Mesenchymal stem cell (in vitro differentiated cells and primary cell): ENCODE data around the gene BRD2. TPM values are rescaled to one million over a fixed set of nuclear protein-coding genes. Genes with fewer than 3 reads are reported as not detected.
A peak's percentile ranks its signal among the peaks of the same experiment; 100 is the strongest.

Experiments used
- DNase-seq: peaks from one replicate; pipeline ENCODE4 v3.0.0-alpha.2; 2013
- H2AFZ ChIP-seq: one replicate; pipeline ENCODE4 v1.6.1; 2013; ENCODE audit warnings: low read depth, mild to moderate bottlenecking, control low read depth, inconsistent platforms, low read length, moderate library complexity
- H2AK5ac ChIP-seq: 2 replicates; pipeline ENCODE4 v1.6.1; 2013; ENCODE audit warnings: low read length, moderate library complexity, mild to moderate bottlenecking, inconsistent platforms; ENCODE audit not compliant: severe bottlenecking
- H2BK120ac ChIP-seq: one replicate; pipeline ENCODE4 v1.6.1; 2013; ENCODE audit warnings: low read depth, mild to moderate bottlenecking, inconsistent platforms, low read length, moderate library complexity
- H2BK12ac ChIP-seq, 2 experiments: one replicate each; pipeline ENCODE4 v1.6.1; 2013; ENCODE audit warnings: inconsistent platforms in 2 of 2, low read length in 2 of 2, mild to moderate bottlenecking in 2 of 2, moderate library complexity in 2 of 2, control low read depth in 1 of 2
- H2BK15ac ChIP-seq: one replicate; pipeline ENCODE4 v1.6.1; 2013; ENCODE audit warnings: mild to moderate bottlenecking, low read depth, inconsistent platforms; ENCODE audit not compliant: poor library complexity, severe bottlenecking
- H2BK5ac ChIP-seq: 2 replicates; pipeline ENCODE4 v1.6.1; 2013; ENCODE audit warnings: low read depth, mild to moderate bottlenecking, low read length, control low read depth, inconsistent platforms; ENCODE audit not compliant: poor library complexity, severe bottlenecking
- H3K14ac ChIP-seq, 2 experiments: one replicate each; pipeline ENCODE4 v1.6.1; 2013; ENCODE audit warnings: inconsistent platforms in 2 of 2, low read length in 2 of 2, control low read depth in 1 of 2, mild to moderate bottlenecking in 1 of 2, moderate library complexity in 1 of 2
- H3K18ac ChIP-seq, 2 experiments: one replicate each; pipeline ENCODE4 v1.6.1; 2013; ENCODE audit warnings: inconsistent platforms in 2 of 2, low read length in 2 of 2, control low read depth in 1 of 2, low read depth in 1 of 2, mild to moderate bottlenecking in 1 of 2
- H3K23ac ChIP-seq, 2 experiments: one replicate each; pipeline ENCODE4 v1.6.1; 2013; ENCODE audit warnings: inconsistent platforms in 2 of 2, low read length in 2 of 2, mild to moderate bottlenecking in 2 of 2, moderate library complexity in 2 of 2, control low read depth in 1 of 2
- H3K27ac ChIP-seq: 2 replicates; pipeline ENCODE4 v1.5.1; 2013; ENCODE audit warnings: mild to moderate bottlenecking, moderate library complexity, low read length, control low read depth, inconsistent platforms; ENCODE audit not compliant: poor library complexity, severe bottlenecking
- H3K27me3 ChIP-seq, 2 experiments: 2 replicates each; pipeline versions ENCODE4 v1.6.1 to v1.7.0; 2013; ENCODE audit warnings: low read length in 2 of 2, mild to moderate bottlenecking in 2 of 2, moderate library complexity in 2 of 2, control low read depth in 1 of 2, inconsistent platforms in 1 of 2; ENCODE audit not compliant: control insufficient read depth in 1 of 2, insufficient read depth in 1 of 2
- H3K36me3 ChIP-seq, 2 experiments: 2 replicates each; pipeline versions ENCODE4 v1.6.1 to v1.7.0; 2013; ENCODE audit warnings: low read length in 2 of 2, control low read depth in 1 of 2, inconsistent platforms in 1 of 2, low read depth in 1 of 2, mild to moderate bottlenecking in 1 of 2; ENCODE audit not compliant: insufficient read depth in 2 of 2, control insufficient read depth in 1 of 2
- H3K4ac ChIP-seq, 2 experiments: one replicate each; pipeline ENCODE4 v1.6.1; 2013; ENCODE audit warnings: inconsistent platforms in 2 of 2, low read length in 2 of 2, mild to moderate bottlenecking in 2 of 2, moderate library complexity in 2 of 2, control low read depth in 1 of 2, low read depth in 1 of 2
- H3K4me1 ChIP-seq: 2 replicates; pipeline ENCODE4 v1.6.1; 2013; ENCODE audit warnings: low read depth, low read length, control low read depth; ENCODE audit not compliant: control insufficient read depth, insufficient read depth
- H3K4me2 ChIP-seq: 2 replicates; pipeline ENCODE4 v1.6.1; 2013; ENCODE audit warnings: low read length, mild to moderate bottlenecking, inconsistent platforms; ENCODE audit not compliant: poor library complexity, severe bottlenecking
- H3K4me3 ChIP-seq, 2 experiments: 2 replicates each; pipeline versions ENCODE4 v1.5.1 to v1.7.0; 2013; ENCODE audit warnings: low read length in 2 of 2, mild to moderate bottlenecking in 2 of 2, control low read depth in 1 of 2, low read depth in 1 of 2; ENCODE audit not compliant: insufficient read depth in 1 of 2
- H3K79me1 ChIP-seq: replicated peaks from 2 replicates; pipeline ENCODE4 v1.6.1; 2013; ENCODE audit warnings: mild to moderate bottlenecking, control low read depth, low read length, inconsistent platforms; ENCODE audit not compliant: poor library complexity, severe bottlenecking
- H3K9ac ChIP-seq: 2 replicates; pipeline ENCODE4 v1.7.0; 2013; ENCODE audit warnings: mild to moderate bottlenecking, low read length, moderate library complexity
- H3K9me3 ChIP-seq: 2 replicates; pipeline ENCODE4 v1.7.0; 2013; ENCODE audit warnings: mild to moderate bottlenecking, low read length; ENCODE audit not compliant: control insufficient read depth
- H4K8ac ChIP-seq: one replicate; pipeline ENCODE4 v1.6.1; 2013; ENCODE audit warnings: inconsistent platforms, mild to moderate bottlenecking, low read length, moderate library complexity
- H4K91ac ChIP-seq: one replicate; pipeline ENCODE4 v1.6.1; 2013; ENCODE audit warnings: mild to moderate bottlenecking, low read length, inconsistent platforms
- WGBS: methylation state at CpG from one replicate; pipeline ENCODE4 v1.1.7; 2013; ENCODE audit warnings: mixed read lengths; 5-methylcytosine and 5-hydroxymethylcytosine counted together
- polyA plus RNA-seq, 2 experiments: library from polyadenylated mRNA; stranded (reverse); fragments of 200-250 nt; gene quantifications; one replicate each; pipeline ENCODE4 v1.2.3, GENCODE V29; 2013

Gene BRD2
- 132 TPM for polyA plus RNA-seq (2013, experiment 1 of 2)
- polyA plus RNA-seq (2013, experiment 2 of 2), result 129 TPM

- H3K23ac ChIP-seq, result peak within 1 kb of the TSS; percentile 81 to 90
- under 1% methylated on average over 32 of the region's 62 CpGs for WGBS
- H3K36me3 ChIP-seq, result peaks cover 9% of the 10 kb centered on the region in 2 experiments
- peak within 1 kb of the TSS; percentile 99 to 100 for H3K4ac ChIP-seq
- peak within 1 kb of the TSS; percentile 97 for H2AK5ac ChIP-seq
- H2BK5ac ChIP-seq, result peak within 1 kb of the TSS; percentile 92
- H3K4me3 ChIP-seq, result peak within 1 kb of the TSS; percentile 69 to 96
- H2BK15ac ChIP-seq, result peak within 1 kb of the TSS; percentile 83
- H2BK12ac ChIP-seq, result peak within 1 kb of the TSS; percentile 14 to 99
- peak within 1 kb of the TSS; percentile 99 for H3K27ac ChIP-seq
- H3K27me3 ChIP-seq, result no peaks in the 10 kb centered on the region
- H3K9ac ChIP-seq, result peak within 1 kb of the TSS; percentile 100
- H4K91ac ChIP-seq, result peak within 1 kb of the TSS; percentile 98
- H3K18ac ChIP-seq, result peak within 1 kb of the TSS; percentile 99 to 100
- H2BK120ac ChIP-seq, result peak within 1 kb of the TSS; percentile 100
- peaks cover 4% of the 10 kb centered on the region for H3K4me1 ChIP-seq
- peak within 1 kb of the TSS in 1 of 2 experiments; percentile 98 for H3K14ac ChIP-seq
- peaks cover 5% of the 10 kb centered on the region for H3K79me1 ChIP-seq
- peak; percentile 97 for DNase-seq
- no peaks in the 10 kb centered on the region for H3K9me3 ChIP-seq
- H2AFZ ChIP-seq, result no peak within 1 kb of the TSS
- H3K4me2 ChIP-seq, result peak within 1 kb of the TSS; percentile 78
- H4K8ac ChIP-seq, result peak within 1 kb of the TSS; percentile 100
Measured at GRCh38 chr6:32968093-32968866, at the start of gene BRD2. BRD2 (plus strand) TSS chr6:32968594; CDS start chr6:32972899, 4,305 bp downstream.

- Histone ChIP-seq H2AFZ (no peak overlapping the region), H3K9ac (no peak overlapping the region), H3K36me3 (no peaks in the 10 kb centered on the region), H3K4ac (no peak overlapping the region), H2BK12ac (no peak overlapping the region), H3K9me3 (no peaks in the 10 kb centered on the region), H3K4me3 (no peak overlapping the region), H2BK15ac (no peak overlapping the region), H4K91ac (no peak overlapping the region), H3K27me3 (peaks cover 0 to 3% of the 10 kb centered on the region in 2 experiments), H3K23ac (no peak overlapping the region), H3K27ac (no peak overlapping the region), H2BK120ac (no peak overlapping the region), H3K18ac (no peak overlapping the region), H3K14ac (no peak overlapping the region), H4K8ac (no peak overlapping the region), H3K4me2 (no peak overlapping the region), H2AK5ac (no peak overlapping the region), H3K79me1 (no peaks in the 10 kb centered on the region), H3K4me1 (no peaks in the 10 kb centered on the region), H2BK5ac (no peak overlapping the region)
- WGBS, result no CpG with 5 or more reads among the region's 2 CpGs
- DNase-seq, result no peak
Measured at GRCh38 chr6:32920715-32921114, 47.7 kb upstream of the BRD2 start.

- Histone ChIP-seq H3K4me2 (no peak overlapping the region), H3K14ac (no peak overlapping the region), H3K27ac (no peak overlapping the region), H3K9ac (no peak overlapping the region), H2AFZ (no peak overlapping the region), H3K23ac (no peak overlapping the region), H3K4me3 (no peak overlapping the region), H4K8ac (no peak overlapping the region), H3K9me3 (no peaks in the 10 kb centered on the region), H3K79me1 (no peaks in the 10 kb centered on the region), H3K4me1 (no peaks in the 10 kb centered on the region), H2AK5ac (no peak overlapping the region), H2BK15ac (no peak overlapping the region), H2BK12ac (no peak overlapping the region), H3K27me3 (peaks cover 0 to 3% of the 10 kb centered on the region in 2 experiments), H3K36me3 (no peaks in the 10 kb centered on the region), H3K18ac (no peak overlapping the region), H2BK120ac (no peak overlapping the region), H3K4ac (no peak overlapping the region), H2BK5ac (no peak overlapping the region), H4K91ac (no peak overlapping the region)
- WGBS, result 70% methylated on average over 2 of the region's 2 CpGs
- DNase-seq, result no peak
Measured at GRCh38 chr6:32922083-32922482, 46.3 kb upstream of the BRD2 start.

- H3K4me2 ChIP-seq, result no peak overlapping the region
- WGBS, result 0% methylated on average over 1 of the region's 1 CpG
- H3K18ac ChIP-seq, result no peak overlapping the region
Measured at GRCh38 chr6:32931211-32931610, 37.2 kb upstream of the BRD2 start.

More at GRCh38 chr6:32931211-32931610, 37.2 kb upstream of the BRD2 start:
- peaks cover 0 to 10% of the 10 kb centered on the region in 2 experiments for H3K27me3 ChIP-seq
- H4K8ac ChIP-seq, result no peak overlapping the region
- no peaks in the 10 kb centered on the region for H3K4me1 ChIP-seq
- H3K36me3 ChIP-seq, result no peaks in the 10 kb centered on the region
- H3K4me3 ChIP-seq, result no peak overlapping the region
- no peak overlapping the region for H2BK120ac ChIP-seq
- H2BK15ac ChIP-seq, result no peak overlapping the region
- H3K9ac ChIP-seq, result no peak overlapping the region
- H2AFZ ChIP-seq, result no peak overlapping the region
- H3K4ac ChIP-seq, result no peak overlapping the region
- peak overlapping the region in 1 of 2 experiments; percentile 26 for H3K14ac ChIP-seq
- H4K91ac ChIP-seq, result no peak overlapping the region
- H3K27ac ChIP-seq, result no peak overlapping the region
- no peaks in the 10 kb centered on the region for H3K79me1 ChIP-seq
- no peaks in the 10 kb centered on the region for H3K9me3 ChIP-seq
- no peak for DNase-seq
- no peak overlapping the region for H2AK5ac ChIP-seq
- H3K23ac ChIP-seq, result no peak overlapping the region
- no peak overlapping the region for H2BK5ac ChIP-seq
- H2BK12ac ChIP-seq, result no peak overlapping the region
